Lower lobe of right lung (tissue), 2 donors: ENCODE results near the gene OR2L8. TPM values are rescaled to one million over a fixed set of nuclear protein-coding genes. Genes with fewer than 3 reads are reported as not detected.

ENCODE experiments used
- ATAC-seq, 2 donors: fragments of 200-7000 bp; cut with Tn5 transposase; one replicate each; pipeline ENCODE4 v1.9.1; 2020 to 2022; ENCODE audit warnings: mild to moderate bottlenecking in 2 of 2, moderate library complexity in 2 of 2
- DNase-seq: peaks from one replicate; pipeline ENCODE4 v3.0.0-alpha.2; 2020
- H3K27ac ChIP-seq: fragments of 200-600 bp; one replicate; pipeline ENCODE4 v1.8.0; 2022
- H3K27me3 ChIP-seq: fragments of 200-600 bp; one replicate; pipeline ENCODE4 v1.8.0; 2022; ENCODE audit warnings: low read depth
- H3K36me3 ChIP-seq: fragments of 200-600 bp; one replicate; pipeline ENCODE4 v1.8.0; 2022; ENCODE audit warnings: mild to moderate bottlenecking
- H3K4me1 ChIP-seq: fragments of 200-600 bp; one replicate; pipeline ENCODE4 v1.8.0; 2022
- H3K4me3 ChIP-seq: fragments of 200-600 bp; one replicate; pipeline ENCODE4 v1.8.0; 2022; ENCODE audit warnings: mild to moderate bottlenecking
- H3K9me3 ChIP-seq: fragments of 200-600 bp; one replicate; pipeline ENCODE4 v1.8.0; 2022
- intact Hi-C: fragments of 100-400 bp; cut with DNase I; formaldehyde crosslinking; loops from one replicate; pipeline ENCODE4 v1.11.0; 2022
- long read RNA-seq: library from polyadenylated mRNA; unstranded; transcript quantifications from one replicate; pipeline ENCODE4 v2.0.0, GENCODE V29; 2021
- total RNA-seq: library from RNA; stranded (reverse); fragmentation: NEBNext Ultra II Directional; extraction: Animal tissue kit (Norgen Biotek cat#: 25700); gene quantifications from one replicate; pipeline ENCODE4 v1.2.1, GENCODE V29; 2021
- TF ChIP-seq, protein P1 (sequence below): fragments of 200-600 bp; IDR thresholded peaks from one replicate; pipeline ENCODE4 v1.8.0; 2022; ENCODE audit warnings: antibody characterized with exemption, mild to moderate bottlenecking
- donor health status: DM: no; HTN: yes; CAD: no; lungs with severe emphysema.

Gene OR2L8, protein sequence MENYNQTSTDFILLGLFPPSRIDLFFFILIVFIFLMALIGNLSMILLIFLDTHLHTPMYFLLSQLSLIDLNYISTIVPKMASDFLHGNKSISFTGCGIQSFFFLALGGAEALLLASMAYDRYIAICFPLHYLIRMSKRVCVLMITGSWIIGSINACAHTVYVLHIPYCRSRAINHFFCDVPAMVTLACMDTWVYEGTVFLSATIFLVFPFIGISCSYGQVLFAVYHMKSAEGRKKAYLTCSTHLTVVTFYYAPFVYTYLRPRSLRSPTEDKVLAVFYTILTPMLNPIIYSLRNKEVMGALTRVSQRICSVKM
- not detected for total RNA-seq
- long read RNA-seq: 0 reads

DNA sequence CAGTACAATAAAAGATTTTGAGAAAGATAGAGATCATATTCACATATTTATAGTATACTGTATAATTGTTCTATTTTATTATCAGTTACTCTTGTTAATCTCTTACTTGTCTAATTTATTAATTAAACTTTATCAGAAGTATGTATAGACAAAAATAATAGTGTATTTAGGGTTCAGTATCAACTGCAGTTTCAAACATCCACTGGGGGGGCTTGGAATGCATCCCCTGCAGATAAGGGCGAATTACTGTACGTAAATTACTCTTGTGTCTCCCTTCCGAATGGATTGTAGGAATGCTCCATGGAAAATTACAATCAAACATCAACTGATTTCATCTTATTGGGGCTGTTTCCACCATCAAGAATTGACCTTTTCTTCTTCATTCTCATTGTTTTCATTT is at the start of gene OR2L8:
Gene OR2L8, plus strand, starts transcription at position 301 of the 400 bp plus-strand sequence. Its CDS starts 0 bp downstream, at position 301.
- Histone ChIP-seq H3K27ac (no peak within 1 kb of the TSS), H3K4me3 (no peak within 1 kb of the TSS), H3K27me3 (no peaks in the 10 kb centered on the region), H3K36me3 (no peaks in the 10 kb centered on the region), H3K9me3 (no peaks in the 10 kb centered on the region), H3K4me1 (no peaks in the 10 kb centered on the region)
- DNase-seq: no peak
- intact Hi-C loops: no loop called here
- TF ChIP-seq, protein P1, sequence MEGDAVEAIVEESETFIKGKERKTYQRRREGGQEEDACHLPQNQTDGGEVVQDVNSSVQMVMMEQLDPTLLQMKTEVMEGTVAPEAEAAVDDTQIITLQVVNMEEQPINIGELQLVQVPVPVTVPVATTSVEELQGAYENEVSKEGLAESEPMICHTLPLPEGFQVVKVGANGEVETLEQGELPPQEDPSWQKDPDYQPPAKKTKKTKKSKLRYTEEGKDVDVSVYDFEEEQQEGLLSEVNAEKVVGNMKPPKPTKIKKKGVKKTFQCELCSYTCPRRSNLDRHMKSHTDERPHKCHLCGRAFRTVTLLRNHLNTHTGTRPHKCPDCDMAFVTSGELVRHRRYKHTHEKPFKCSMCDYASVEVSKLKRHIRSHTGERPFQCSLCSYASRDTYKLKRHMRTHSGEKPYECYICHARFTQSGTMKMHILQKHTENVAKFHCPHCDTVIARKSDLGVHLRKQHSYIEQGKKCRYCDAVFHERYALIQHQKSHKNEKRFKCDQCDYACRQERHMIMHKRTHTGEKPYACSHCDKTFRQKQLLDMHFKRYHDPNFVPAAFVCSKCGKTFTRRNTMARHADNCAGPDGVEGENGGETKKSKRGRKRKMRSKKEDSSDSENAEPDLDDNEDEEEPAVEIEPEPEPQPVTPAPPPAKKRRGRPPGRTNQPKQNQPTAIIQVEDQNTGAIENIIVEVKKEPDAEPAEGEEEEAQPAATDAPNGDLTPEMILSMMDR: no peak
- ATAC-seq: no peak

GRCh38 chr1:247904122-247904521 is 44.5 kb upstream of the OR2L8 start:
- H3K36me3 ChIP-seq: no peaks in the 10 kb centered on the region
- H3K9me3 ChIP-seq: no peaks in the 10 kb centered on the region
- no peak for DNase-seq
- H3K27ac ChIP-seq: no peak overlapping the region
- TF ChIP-seq, protein P1: no peak
- intact Hi-C loops: no loop called here
- ATAC-seq: no peak
- no peak overlapping the region for H3K4me3 ChIP-seq
- H3K4me1 ChIP-seq: peaks cover 3% of the 10 kb centered on the region
- no peaks in the 10 kb centered on the region for H3K27me3 ChIP-seq

GRCh38 chr1:247905181-247905580 is 43.5 kb upstream of the OR2L8 start:
- TF ChIP-seq, protein P1: no peak
- Histone ChIP-seq H3K27ac (no peak overlapping the region), H3K4me3 (no peak overlapping the region), H3K27me3 (no peaks in the 10 kb centered on the region), H3K4me1 (peaks cover 3% of the 10 kb centered on the region), H3K9me3 (no peaks in the 10 kb centered on the region), H3K36me3 (no peaks in the 10 kb centered on the region)
- intact Hi-C loops: no loop called here
- DNase-seq (no peak), ATAC-seq (no peak)

DNA sequence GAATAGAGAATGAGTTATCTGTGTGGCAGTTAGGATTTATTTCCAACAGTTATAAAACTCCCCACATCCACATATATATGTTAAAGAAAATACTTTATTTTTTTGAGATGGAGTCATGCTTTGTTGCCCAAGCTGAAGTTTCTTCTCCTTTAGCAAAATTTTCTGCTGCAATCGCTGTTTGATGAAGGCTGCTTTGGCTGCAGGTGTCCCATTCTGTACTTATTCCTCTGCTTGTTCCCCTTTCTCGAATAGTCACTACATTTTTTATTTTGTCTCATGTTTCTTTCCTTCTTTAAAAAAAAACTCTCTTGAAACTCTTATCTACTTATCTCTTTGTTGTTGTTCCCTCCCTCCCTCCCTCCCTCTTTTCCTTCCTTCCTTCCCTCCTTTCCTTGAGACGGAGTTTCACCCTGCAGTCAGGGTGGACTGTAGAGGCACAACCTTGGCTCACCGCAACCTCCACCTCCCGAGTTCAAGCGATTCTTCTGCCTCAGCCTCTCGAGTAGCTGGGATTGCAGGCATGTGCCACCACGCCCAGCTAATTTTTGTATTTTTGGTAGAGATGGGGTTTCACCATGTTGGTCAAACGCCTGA is 42.7 kb upstream of the OR2L8 start:
- intact Hi-C loops: no loop called here
- Histone ChIP-seq H3K4me3 (peak overlapping the region; percentile 37), H3K27me3 (no peaks in the 10 kb centered on the region), H3K4me1 (peaks cover 3% of the 10 kb centered on the region), H3K9me3 (no peaks in the 10 kb centered on the region), H3K36me3 (no peaks in the 10 kb centered on the region), H3K27ac (peak overlapping the region; percentile 15)
- TF ChIP-seq, protein P1: no peak
- no peak for ATAC-seq
- no peak for DNase-seq

DNA sequence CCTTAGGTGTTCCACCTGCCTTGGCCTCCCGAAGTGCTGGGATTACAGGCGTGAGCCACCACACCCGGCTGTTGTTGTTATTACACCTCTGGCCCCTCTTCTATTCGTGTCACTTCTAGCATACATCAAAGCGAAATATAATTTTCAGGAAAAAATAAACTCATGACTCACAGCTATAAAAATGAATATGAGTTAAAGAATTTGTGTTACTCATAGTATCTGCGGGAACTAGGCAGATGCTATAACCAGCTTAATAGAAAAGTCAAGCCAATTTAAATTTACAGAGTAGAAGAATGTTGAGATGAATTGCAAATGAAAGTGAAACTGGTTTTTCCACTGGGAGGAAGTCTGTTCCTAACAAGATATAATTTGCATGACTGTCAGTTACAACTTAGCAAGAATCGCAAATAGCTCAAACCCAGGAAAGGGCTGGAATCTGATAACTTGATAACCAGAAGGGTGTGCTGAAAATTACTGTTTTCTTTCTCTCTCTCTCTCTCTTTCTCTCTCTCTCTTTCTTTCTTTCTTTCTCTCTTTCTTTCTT is 42.1 kb upstream of the OR2L8 start:
- intact Hi-C loops: no loop called here
- ATAC-seq (peak in 1 of 2 donors; percentile 41), DNase-seq (no peak)
- H3K36me3 ChIP-seq: no peaks in the 10 kb centered on the region
- peak overlapping the region; percentile 15 for H3K27ac ChIP-seq
- peak overlapping the region; percentile 37 for H3K4me3 ChIP-seq
- TF ChIP-seq, protein P1: no peak
- no peaks in the 10 kb centered on the region for H3K27me3 ChIP-seq
- H3K9me3 ChIP-seq: no peaks in the 10 kb centered on the region
- peaks cover 3% of the 10 kb centered on the region for H3K4me1 ChIP-seq
